ENCODE results near the gene MAP1B. TPM values are rescaled to one million over a fixed set of nuclear protein-coding genes. Genes with fewer than 3 reads are reported as not detected.

The MAP1B gene
- total and polyA plus RNA-seq, 9 of the 15 experiments (the other 6 are each of a cell fraction or from before 2014, with no cell fraction given): 5.2 to 66.1 (median 17.3) TPM

DNA sequence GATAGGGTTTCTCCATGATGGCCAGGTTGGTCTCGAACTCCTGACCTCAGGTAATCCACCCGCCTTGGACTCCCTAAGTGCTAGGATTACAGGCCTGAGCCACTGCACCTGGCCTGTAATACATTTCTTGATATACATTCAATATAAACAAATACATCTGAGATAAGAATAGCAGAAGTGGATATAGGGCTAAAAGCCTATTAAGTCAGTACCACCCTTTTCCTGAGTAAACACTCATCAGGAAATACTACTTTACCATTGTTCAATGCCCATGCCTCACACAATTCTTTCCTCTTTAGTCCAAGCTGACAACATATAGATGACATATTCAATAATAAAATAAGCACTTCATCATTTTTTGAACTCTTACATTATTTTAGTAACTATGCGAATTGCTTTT is 148.0 kb downstream of the MAP1B start:
- no peak overlapping the region for H3K9ac ChIP-seq (ENCODE audit: insufficient read depth in 1 of 2, low read depth in 2 of 2, low read length in 2 of 2)
- no peaks in the 10 kb centered on the region for H4K20me1 ChIP-seq (replicated peaks; ENCODE audit: control insufficient read depth, insufficient read depth, low read length)
- intact Hi-C loops (cut with micrococcal nuclease) (no loop called here), in situ Hi-C loops (cut with MboI) (no loop called here)
- H3K27ac ChIP-seq (ENCODE audit: extremely low read depth, low read depth, low read length): no peak overlapping the region
- WGBS (ENCODE audit: insufficient coverage, low coverage, missing lambda C conversion rate): 93% methylated on average over 3 of the region's 3 CpGs
- no peak overlapping the region for H3K4me3 ChIP-seq
- no peak overlapping the region for H3K4me2 ChIP-seq (ENCODE audit: insufficient read depth, low read length)
- peaks cover 17% of the 10 kb centered on the region; the same call in 2 of the 3 replicates for H3K36me3 ChIP-seq (ENCODE audit: control insufficient read depth, insufficient read depth, low read length)
- no peaks in the 10 kb centered on the region for H3K9me1 ChIP-seq (ENCODE audit: control insufficient read depth, insufficient read depth, low read length)
- peaks cover 31% of the 10 kb centered on the region; the same call in 2 of the 3 replicates for H3K79me2 ChIP-seq (ENCODE audit: control insufficient read depth, insufficient read depth, low read length)
- FAIRE-seq (no peak), ATAC-seq (no peak), DNase-seq (ENCODE audit: extremely low read depth in 1 of 4, low spot score in 3 of 4) (no peak)
- H3K9me3 ChIP-seq (replicated peaks; ENCODE audit: control insufficient read depth, insufficient read depth, low read depth, low read length): no peaks in the 10 kb centered on the region
- no TSS peak for BruUV-seq (replicated peaks)
- no peaks in the 10 kb centered on the region for H3K27me3 ChIP-seq (ENCODE audit: control insufficient read depth in 2 of 2, insufficient read depth in 2 of 2, low read length in 2 of 2)
- ChIA-PET CTCF (ENCODE audit: low intra/inter-chr PET ratio) (no interaction called here), POLR2A (interaction anchor here (1.2 to 1.6 kb wide), 2 partner anchors 9 to 10 kb away, joined by 4 to 5 read pairs; no protein-coding TSS in a partner anchor)
- TF ChIP-seq RCOR1 (IDR thresholded peaks at IDR 0.05; ENCODE audit: borderline replicate concordance in 1 of 2, low read depth in 2 of 2, low read length in 2 of 2): no peak
- TF ChIP-seq KAT7 (CRISPR knock-in tag; IDR thresholded peaks at IDR 0.05; ENCODE audit: borderline replicate concordance): no peak
- TF ChIP-seq ZNF431 (CRISPR knock-in tag; IDR thresholded peaks at IDR 0.05): no peak
- TF ChIP-seq NR2C1 (IDR thresholded peaks at IDR 0.05): no peak
- no peak for TF ChIP-seq NR2C1 (tag; IDR thresholded peaks at IDR 0.05)
- TF ChIP-seq, protein P1, sequence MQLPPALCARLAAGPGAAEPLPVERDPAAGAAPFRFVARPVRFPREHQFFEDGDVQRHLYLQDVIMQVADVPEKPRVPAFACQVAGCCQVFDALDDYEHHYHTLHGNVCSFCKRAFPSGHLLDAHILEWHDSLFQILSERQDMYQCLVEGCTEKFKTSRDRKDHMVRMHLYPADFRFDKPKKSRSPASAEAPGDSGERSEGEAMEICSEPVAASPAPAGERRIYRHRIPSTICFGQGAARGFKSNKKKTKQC (CRISPR knock-in tag; IDR thresholded peaks at IDR 0.05): no peak
- no peak for TF ChIP-seq ZNF311 (CRISPR knock-in tag; IDR thresholded peaks at IDR 0.05)
- no peak for TF ChIP-seq E2F3 (CRISPR knock-in tag; IDR thresholded peaks at IDR 0.05)
- no peak for TF ChIP-seq YBX1 (IDR thresholded peaks at IDR 0.05)
- TF ChIP-seq U2AF2 (optimal IDR thresholded peaks at IDR 0.05; ENCODE audit: low read depth, low read length): no peak
- no peak for TF ChIP-seq RBM22 (IDR thresholded peaks at IDR 0.05; ENCODE audit: low read depth, low read length, poor library complexity, severe bottlenecking)
- TF ChIP-seq, protein P2, sequence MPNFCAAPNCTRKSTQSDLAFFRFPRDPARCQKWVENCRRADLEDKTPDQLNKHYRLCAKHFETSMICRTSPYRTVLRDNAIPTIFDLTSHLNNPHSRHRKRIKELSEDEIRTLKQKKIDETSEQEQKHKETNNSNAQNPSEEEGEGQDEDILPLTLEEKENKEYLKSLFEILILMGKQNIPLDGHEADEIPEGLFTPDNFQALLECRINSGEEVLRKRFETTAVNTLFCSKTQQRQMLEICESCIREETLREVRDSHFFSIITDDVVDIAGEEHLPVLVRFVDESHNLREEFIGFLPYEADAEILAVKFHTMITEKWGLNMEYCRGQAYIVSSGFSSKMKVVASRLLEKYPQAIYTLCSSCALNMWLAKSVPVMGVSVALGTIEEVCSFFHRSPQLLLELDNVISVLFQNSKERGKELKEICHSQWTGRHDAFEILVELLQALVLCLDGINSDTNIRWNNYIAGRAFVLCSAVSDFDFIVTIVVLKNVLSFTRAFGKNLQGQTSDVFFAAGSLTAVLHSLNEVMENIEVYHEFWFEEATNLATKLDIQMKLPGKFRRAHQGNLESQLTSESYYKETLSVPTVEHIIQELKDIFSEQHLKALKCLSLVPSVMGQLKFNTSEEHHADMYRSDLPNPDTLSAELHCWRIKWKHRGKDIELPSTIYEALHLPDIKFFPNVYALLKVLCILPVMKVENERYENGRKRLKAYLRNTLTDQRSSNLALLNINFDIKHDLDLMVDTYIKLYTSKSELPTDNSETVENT (CRISPR knock-in tag; IDR thresholded peaks at IDR 0.05): no peak
- no peak for TF ChIP-seq HDAC6 (IDR thresholded peaks at IDR 0.05; ENCODE audit: low read depth, low read length)
- no peak for TF ChIP-seq MAFG (tag; conservative IDR thresholded peaks at IDR 0.05)
- no peak for TF ChIP-seq SRSF7 (optimal IDR thresholded peaks at IDR 0.05; ENCODE audit: low read depth, low read length)
- no peak for TF ChIP-seq SNRNP70 (optimal IDR thresholded peaks at IDR 0.05; ENCODE audit: low read depth, low read length)
- no peak for TF ChIP-seq KDM5B (IDR thresholded peaks at IDR 0.05; ENCODE audit: insufficient replicate concordance, low read depth, low read length)
- peaks cover 0 to 5% of the 10 kb centered on the region in 2 experiments; a peak in 2 of 5 replicates for H3K4me1 ChIP-seq (replicated peaks in 1 of 2; ENCODE audit: control insufficient read depth in 2 of 2, insufficient read depth in 2 of 2, low read length in 2 of 2)
- no peak overlapping the region for H2AFZ ChIP-seq (ENCODE audit: low read depth, low read length)

Measured in K562 (cell line).